Right lobe of liver (tissue), 6 donors: Measurements from ENCODE around the gene TNFRSF12A. TPM values are rescaled to one million over a fixed set of nuclear protein-coding genes. Genes with fewer than 3 reads are reported as not detected.

Experiments
- ATAC-seq, 4 donors: fragments of 200-7000 bp; cut with Tn5 transposase; one replicate each; pipeline ENCODE4 v1.9.1; 2020; ENCODE audit warnings: mild to moderate bottlenecking in 4 of 4, moderate library complexity in 4 of 4
- DNase-seq, 3 donors: peaks; one replicate each; pipeline ENCODE4 v3.0.0-alpha.2; 2020
- H3K27ac ChIP-seq, 3 donors: fragments of 200-600 bp; one replicate each; pipeline ENCODE4 v1.8.0; 2022
- H3K27me3 ChIP-seq, 2 donors: fragments of 200-600 bp; one replicate each; pipeline ENCODE4 v1.8.0; 2022
- H3K36me3 ChIP-seq, 4 donors: fragments of 200-600 bp; sonication (generic) in 1 of 4; one replicate each; pipeline versions ENCODE4 v1.5.1 to v1.8.0; 2017 to 2022; ENCODE audit warnings: control low read depth in 1 of 4
- H3K4me1 ChIP-seq, 4 donors: fragments of 200-600 bp; sonication (generic) in 1 of 4; one replicate each; pipeline versions ENCODE4 v1.5.1 to v1.8.0; 2017 to 2022; ENCODE audit warnings: control low read depth in 1 of 4
- H3K4me3 ChIP-seq, 3 donors: fragments of 200-600 bp; one replicate each; pipeline ENCODE4 v1.8.0; 2022
- H3K9me3 ChIP-seq, 4 donors: fragments of 200-600 bp; sonication (generic) in 1 of 4; one replicate each; pipeline versions ENCODE4 v1.5.1 to v1.8.0; 2017 to 2022; ENCODE audit warnings: control low read depth in 1 of 4
- CTCF ChIP-seq, 4 donors: fragments of 200-600 bp in 3 of 4; fragments of 450-650 bp in 1 of 4; IDR thresholded peaks; one replicate each; pipeline versions ENCODE4 v1.5.1 to v1.8.0; 2016 to 2022; ENCODE audit warnings: antibody characterized with exemption in 4 of 4, mild to moderate bottlenecking in 2 of 4
- POLR2A ChIP-seq: fragments of 450-650 bp; IDR thresholded peaks from one replicate; pipeline ENCODE4 v1.6.1; 2017; ENCODE audit warnings: antibody characterized with exemption, mild to moderate bottlenecking
- WGBS: methylation state at CpG from one replicate; pipeline ENCODE4 v1.1.6; 2018; ENCODE audit warnings: low coverage, low lambda C conversion rate; ENCODE audit not compliant: insufficient coverage; ENCODE audit errors: missing lambda C conversion rate; 5-methylcytosine and 5-hydroxymethylcytosine counted together
- intact Hi-C, 2 donors: fragments of 100-400 bp; cut with DNase I; formaldehyde crosslinking; loops; one replicate each; pipeline versions ENCODE4 v1.11.2 to v1.14.1; 2022
- total RNA-seq, 6 experiments: library from RNA; depleted of rRNA in 2 of 6; stranded (reverse); fragments of >200 nt in 2 of 6; fragmentation: NEBNext Ultra II Directional in 3 of 6; extraction: Animal tissue kit (Norgen Biotek cat#: 25700) in 3 of 6; gene quantifications; one replicate each; pipeline versions ENCODE4 v1.1.0 to v1.2.4, GENCODE V29; 2016 to 2023
- donor health status: DM: no; HTN: yes; CAD: no.
- donor health status: DM: no; HTN: no; CAD: no.
- donor health status: DM: no; HTN: no; CAD: no.
- donor health status: DM: no; HTN: yes; CAD: no.
- donor health status: DM: no; HTN: yes; CAD: no.

TNFRSF12A gene
- total RNA-seq, 6 experiments from 2014 or later: 5.2 to 284 (median 69.4) TPM

- ATAC-seq (no peak), DNase-seq (no peak)
- no peaks in the 10 kb centered on the region for H3K36me3 ChIP-seq
- H3K4me3 ChIP-seq: no peak overlapping the region
- H3K27ac ChIP-seq: no peak overlapping the region
- H3K27me3 ChIP-seq: no peaks in the 10 kb centered on the region
- intact Hi-C loops: no loop called here
- TF ChIP-seq CTCF (IDR thresholded peaks at IDR 0.05) (no peak), POLR2A (no peak)
- WGBS: no CpG with 5 or more reads among the region's 7 CpGs
- H3K4me1 ChIP-seq: peaks cover 0 to 20% (median 7%) of the 10 kb centered on the region in 4 donors
- H3K9me3 ChIP-seq: no peaks in the 10 kb centered on the region
These were observed 44.0 kb upstream of the TNFRSF12A start for GRCh38 chr16:2976201-2976600.

DNA sequence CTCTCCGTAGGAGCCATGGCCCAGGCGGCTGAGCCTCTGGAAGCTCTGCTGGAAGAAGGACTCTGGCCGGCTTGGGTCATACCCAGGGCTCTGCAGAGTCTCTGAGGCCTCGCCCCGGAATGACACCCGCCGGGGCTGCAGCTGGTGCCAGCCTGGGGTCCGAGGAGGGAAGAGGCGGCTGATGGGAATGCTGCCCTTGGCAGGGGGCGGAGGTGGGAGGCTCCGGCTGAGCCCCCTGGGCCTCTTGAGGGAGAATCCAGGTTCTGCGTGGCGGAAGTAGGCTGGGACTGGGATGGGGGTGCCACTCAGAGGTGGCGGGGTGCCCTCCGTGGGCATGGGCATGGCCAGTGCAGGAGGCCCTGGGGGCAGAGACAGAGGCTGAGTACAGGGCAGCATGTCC, 43.5 kb upstream of the TNFRSF12A start:
- no peak overlapping the region for H3K4me3 ChIP-seq
- H3K27ac ChIP-seq: no peak overlapping the region
- 86% methylated on average over 9 of the region's 15 CpGs for WGBS
- intact Hi-C loops: no loop called here
- DNase-seq (no peak), ATAC-seq (no peak)
- H3K27me3 ChIP-seq: no peaks in the 10 kb centered on the region
- TF ChIP-seq POLR2A (no peak), CTCF (IDR thresholded peaks at IDR 0.05) (no peak)
- no peaks in the 10 kb centered on the region for H3K9me3 ChIP-seq
- no peaks in the 10 kb centered on the region for H3K36me3 ChIP-seq
- peaks cover 0 to 20% (median 7%) of the 10 kb centered on the region in 4 donors for H3K4me1 ChIP-seq

DNA sequence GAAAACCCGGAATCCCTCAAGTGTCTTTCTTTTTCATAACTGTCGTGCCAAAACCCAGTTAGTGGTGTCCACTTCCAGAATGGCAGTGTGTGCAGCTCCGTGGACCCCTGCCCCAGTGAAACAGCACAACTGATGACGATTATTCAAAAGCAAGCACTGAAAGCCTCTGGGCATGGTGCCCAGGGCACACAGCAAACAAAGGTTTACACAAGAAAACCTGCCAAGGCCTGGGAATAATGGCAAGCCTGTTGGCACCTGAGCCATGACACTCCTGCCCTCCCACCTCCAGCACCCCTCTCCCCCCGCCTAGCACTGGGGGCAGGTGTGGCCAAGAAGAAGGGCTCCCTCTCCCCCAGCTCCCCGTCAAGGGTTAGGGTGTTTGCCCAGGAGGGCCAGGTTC, 42.7 kb upstream of the TNFRSF12A start:
- Histone ChIP-seq H3K27ac (no peak overlapping the region), H3K4me3 (no peak overlapping the region), H3K27me3 (no peaks in the 10 kb centered on the region), H3K9me3 (no peaks in the 10 kb centered on the region), H3K36me3 (no peaks in the 10 kb centered on the region), H3K4me1 (peaks cover 0 to 20% (median 7%) of the 10 kb centered on the region in 4 donors)
- 22% methylated on average over 4 of the region's 6 CpGs for WGBS
- ATAC-seq: peak; percentile 45 to 69 (median 64)
- peak; percentile 80 to 87 (median 85) for DNase-seq
- TF ChIP-seq CTCF (IDR thresholded peaks at IDR 0.05) (no peak), POLR2A (no peak)
- intact Hi-C loops: no loop called here

DNA sequence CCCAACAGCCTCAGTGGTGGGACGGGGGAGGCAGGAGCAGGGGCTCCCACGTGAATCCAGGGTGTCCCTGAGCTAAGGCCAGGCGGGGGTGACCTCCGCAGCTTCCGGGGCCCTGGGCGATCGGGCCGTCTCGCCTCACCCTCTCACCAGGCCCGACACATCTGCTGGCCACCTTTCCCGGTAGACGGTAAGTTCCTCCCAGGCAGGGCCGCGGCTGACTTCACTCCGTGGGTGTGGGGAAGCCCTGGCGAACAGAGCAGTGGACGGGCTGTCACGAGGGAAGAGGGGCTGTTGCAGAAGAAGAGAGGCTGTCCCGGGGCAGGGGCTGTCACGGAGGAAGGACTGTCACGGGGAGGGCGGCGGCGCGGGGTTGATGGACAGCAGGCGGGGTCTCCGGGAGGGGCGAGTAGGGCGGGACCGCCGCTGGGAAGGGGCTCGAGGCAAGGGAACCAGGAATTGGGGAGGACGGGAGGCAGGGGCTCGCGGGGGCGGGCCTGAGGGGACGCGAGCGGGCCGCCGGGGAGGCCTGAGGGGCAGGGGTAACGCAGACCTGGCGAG, 40.4 kb upstream of the TNFRSF12A start:
- Histone ChIP-seq H3K4me3 (peak overlapping the region; percentile 66 to 94 (median 81)), H3K27me3 (no peaks in the 10 kb centered on the region), H3K36me3 (no peaks in the 10 kb centered on the region), H3K9me3 (no peaks in the 10 kb centered on the region), H3K27ac (no peak overlapping the region), H3K4me1 (peaks cover 0 to 28% (median 7%) of the 10 kb centered on the region in 4 donors)
- 3% methylated on average over 21 of the region's 43 CpGs for WGBS
- ATAC-seq (no peak), DNase-seq (no peak)
- TF ChIP-seq POLR2A: no peak
- TF ChIP-seq CTCF (IDR thresholded peaks at IDR 0.05): no peak
- intact Hi-C loops: no loop called here
